Vagina (tissue), 2 donors: Measurements from ENCODE around the gene CYP21A2.
"Not testable (repeated sequence)": the region's sequence is repeated elsewhere in the genome, so short reads cannot be mapped to it uniquely, and the experiment has no call there.

Experiments used
- POLR2A ChIP-seq, 2 donors: fragments of 450-650 bp; IDR thresholded peaks; one replicate each; pipeline ENCODE4 v1.6.1; 2017; ENCODE audit warnings: antibody characterized with exemption in 2 of 2, mild to moderate bottlenecking in 2 of 2, moderate library complexity in 2 of 2
- POLR2AphosphoS5 ChIP-seq, 2 donors: sonication (generic); formaldehyde crosslinking; IDR thresholded peaks; one replicate each; pipeline ENCODE4 v1.9.0; 2017; ENCODE audit warnings: antibody characterized with exemption in 2 of 2, mild to moderate bottlenecking in 2 of 2, low read depth in 1 of 2; ENCODE audit not compliant: insufficient read depth in 1 of 2
- TF ChIP-seq, protein P1 (sequence below), 3 experiments: fragments of 450-650 bp in 2 of 3; fragments of 200-600 bp in 1 of 3; sonication (generic) in 1 of 3; IDR thresholded peaks; one replicate each; pipeline ENCODE4 v1.5.1; 2017 to 2019; ENCODE audit warnings: antibody characterized with exemption in 3 of 3, mild to moderate bottlenecking in 2 of 3, moderate library complexity in 2 of 3

DNA sequence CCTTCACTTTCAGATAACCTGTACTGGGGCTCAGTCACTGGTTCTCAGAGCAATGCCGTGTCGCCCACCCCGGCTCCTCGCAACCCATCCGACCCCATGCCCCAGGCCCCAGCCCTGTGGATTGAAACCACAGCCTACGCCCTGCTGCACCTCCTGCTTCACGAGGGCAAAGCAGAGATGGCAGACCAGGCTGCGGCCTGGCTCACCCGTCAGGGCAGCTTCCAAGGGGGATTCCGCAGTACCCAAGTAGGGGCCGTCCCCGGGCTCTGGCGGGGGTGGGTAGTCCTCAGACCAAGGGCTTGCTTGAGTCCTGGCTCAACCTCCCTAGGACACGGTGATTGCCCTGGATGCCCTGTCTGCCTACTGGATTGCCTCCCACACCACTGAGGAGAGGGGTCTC, 8.7 kb upstream of the CYP21A2 start:
- TF ChIP-seq, protein P1, sequence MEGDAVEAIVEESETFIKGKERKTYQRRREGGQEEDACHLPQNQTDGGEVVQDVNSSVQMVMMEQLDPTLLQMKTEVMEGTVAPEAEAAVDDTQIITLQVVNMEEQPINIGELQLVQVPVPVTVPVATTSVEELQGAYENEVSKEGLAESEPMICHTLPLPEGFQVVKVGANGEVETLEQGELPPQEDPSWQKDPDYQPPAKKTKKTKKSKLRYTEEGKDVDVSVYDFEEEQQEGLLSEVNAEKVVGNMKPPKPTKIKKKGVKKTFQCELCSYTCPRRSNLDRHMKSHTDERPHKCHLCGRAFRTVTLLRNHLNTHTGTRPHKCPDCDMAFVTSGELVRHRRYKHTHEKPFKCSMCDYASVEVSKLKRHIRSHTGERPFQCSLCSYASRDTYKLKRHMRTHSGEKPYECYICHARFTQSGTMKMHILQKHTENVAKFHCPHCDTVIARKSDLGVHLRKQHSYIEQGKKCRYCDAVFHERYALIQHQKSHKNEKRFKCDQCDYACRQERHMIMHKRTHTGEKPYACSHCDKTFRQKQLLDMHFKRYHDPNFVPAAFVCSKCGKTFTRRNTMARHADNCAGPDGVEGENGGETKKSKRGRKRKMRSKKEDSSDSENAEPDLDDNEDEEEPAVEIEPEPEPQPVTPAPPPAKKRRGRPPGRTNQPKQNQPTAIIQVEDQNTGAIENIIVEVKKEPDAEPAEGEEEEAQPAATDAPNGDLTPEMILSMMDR (IDR thresholded peaks at IDR 0.05) = not testable (repeated sequence)
- TF ChIP-seq POLR2AphosphoS5 (IDR thresholded peaks at IDR 0.05; ENCODE audit: insufficient read depth in 1 of 2, low read depth in 1 of 2); POLR2A (IDR thresholded peaks at IDR 0.05): not testable (repeated sequence)
